Left lung (tissue), 10 donors: ENCODE results near the gene CLPTM1L. TPM values are rescaled to one million over a fixed set of nuclear protein-coding genes. Genes with fewer than 3 reads are reported as not detected.

Experiments
- ATAC-seq: fragments of 200-7000 bp; cut with Tn5 transposase; one replicate; pipeline ENCODE4 v1.9.1; 2020; ENCODE audit warnings: moderate library complexity
- DNase-seq, 4 donors: peaks; one replicate each; pipeline ENCODE4 v3.0.0-alpha.2; 2013 to 2020
- H3K27ac ChIP-seq, 2 donors: fragments of 200-600 bp; sonication (generic) in 1 of 2; one replicate each; pipeline versions ENCODE4 v1.5.0 to v1.8.0; 2020 to 2021
- H3K27me3 ChIP-seq, 2 donors: fragments of 200-600 bp; sonication (generic) in 1 of 2; one replicate each; pipeline versions ENCODE4 v1.5.0 to v1.8.0; 2020 to 2021
- H3K36me3 ChIP-seq, 2 donors: fragments of 200-600 bp; sonication (generic) in 1 of 2; one replicate each; pipeline versions ENCODE4 v1.5.0 to v1.8.0; 2020 to 2021
- H3K4me1 ChIP-seq, 2 donors: fragments of 200-600 bp; one replicate each; pipeline ENCODE4 v1.8.0; 2021
- H3K4me3 ChIP-seq, 2 donors: fragments of 200-600 bp; sonication (generic) in 1 of 2; one replicate each; pipeline versions ENCODE4 v1.5.0 to v1.8.0; 2020 to 2021; ENCODE audit warnings: mild to moderate bottlenecking in 1 of 2
- H3K9me3 ChIP-seq, 2 donors: fragments of 200-600 bp; sonication (generic) in 1 of 2; one replicate each; pipeline versions ENCODE4 v1.5.0 to v1.8.0; 2020 to 2021
- CTCF ChIP-seq, 2 donors: fragments of 200-600 bp; sonication (generic) in 1 of 2; IDR thresholded peaks; one replicate each; pipeline versions ENCODE4 v1.5.0 to v1.8.0; 2021; ENCODE audit warnings: antibody characterized with exemption in 2 of 2
- intact Hi-C, 2 donors: fragments of 100-400 bp; cut with DNase I; formaldehyde crosslinking; loops; one replicate each; pipeline versions ENCODE4 v1.11.2 to v1.14.2; 2022
- polyA plus RNA-seq, 6 donors: library from polyadenylated mRNA; unstranded; fragments of 120-200 nt; gene quantifications; one replicate each; pipeline ENCODE4 v1.2.1, GENCODE V29; 2013; ENCODE audit not compliant: insufficient read length in 6 of 6
- total RNA-seq, 2 donors: library from RNA; stranded (reverse); fragmentation: NEBNext Ultra II Directional; extraction: Animal tissue kit (Norgen Biotek cat#: 25700); gene quantifications; one replicate each; pipeline ENCODE4 v1.2.1, GENCODE V29; 2021
- donor health status: DM: no; HTN: yes; CAD: no.
- donor health status: DM: no; HTN: no; CAD: no.

The CLPTM1L gene
- total and polyA plus RNA-seq, 8 donors = 90.4 to 171 (median 99.4) TPM

- peaks cover 4 to 20% of the 10 kb centered on the region in 2 donors for H3K4me1 ChIP-seq
- H3K27me3 ChIP-seq = peaks cover 0 to 6% of the 10 kb centered on the region in 2 donors
- no peak for TF ChIP-seq CTCF (IDR thresholded peaks at IDR 0.05)
- intact Hi-C loops = no loop called here
- H3K36me3 ChIP-seq = peaks cover 0 to 41% of the 10 kb centered on the region in 2 donors
- no peaks in the 10 kb centered on the region for H3K9me3 ChIP-seq
- H3K4me3 ChIP-seq = no peak overlapping the region
- peak overlapping the region; percentile 58 to 63 for H3K27ac ChIP-seq
- DNase-seq = peak in 3 of 4 donors; percentile 75 to 84 (median 80)
- ATAC-seq = peak; percentile 93
Observed at GRCh38 chr5:1315709-1316587, 29.0 kb downstream of the CLPTM1L start.

GRCh38 chr5:1315018-1315708 is 29.7 kb downstream of the CLPTM1L start:
- no peak for TF ChIP-seq CTCF (IDR thresholded peaks at IDR 0.05)
- Histone ChIP-seq H3K4me3 (no peak overlapping the region), H3K4me1 (peaks cover 4 to 20% of the 10 kb centered on the region in 2 donors), H3K9me3 (no peaks in the 10 kb centered on the region), H3K27me3 (peaks cover 0 to 8% of the 10 kb centered on the region in 2 donors), H3K27ac (peak overlapping the region in 1 of 2 donors; percentile 50), H3K36me3 (peaks cover 0 to 33% of the 10 kb centered on the region in 2 donors)
- ATAC-seq = no peak
- no peak for DNase-seq
- intact Hi-C loops = no loop called here

DNA sequence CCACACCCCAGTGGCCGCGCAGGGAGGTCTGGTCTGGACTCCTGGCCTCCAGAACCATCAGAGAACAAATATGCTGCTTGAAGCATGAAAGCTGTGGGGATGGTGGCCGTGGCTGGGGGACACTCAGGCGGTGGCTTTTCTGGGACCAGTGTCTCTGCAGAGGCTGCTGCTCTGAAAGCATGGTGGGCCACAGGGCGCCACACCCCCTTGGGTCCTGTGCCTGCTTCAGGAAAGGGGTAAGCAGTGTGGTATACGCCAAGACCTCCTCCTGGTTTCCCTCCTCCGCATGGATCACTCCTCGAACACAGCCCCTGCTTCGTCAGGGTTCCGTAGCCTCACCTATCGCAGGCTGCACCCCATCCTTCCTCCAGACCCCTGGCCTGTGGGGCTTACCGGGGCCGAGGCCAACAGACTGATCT is 30.3 kb downstream of the CLPTM1L start:
- Histone ChIP-seq H3K4me3 (no peak overlapping the region), H3K27ac (no peak overlapping the region), H3K27me3 (peaks cover 0 to 13% of the 10 kb centered on the region in 2 donors), H3K36me3 (peaks cover 0 to 27% of the 10 kb centered on the region in 2 donors), H3K4me1 (peaks cover 4 to 20% of the 10 kb centered on the region in 2 donors), H3K9me3 (no peaks in the 10 kb centered on the region)
- TF ChIP-seq CTCF (IDR thresholded peaks at IDR 0.05) = no peak
- ATAC-seq = no peak
- intact Hi-C loops = no loop called here
- DNase-seq = peak in 1 of 4 donors; percentile 65

- DNase-seq (no peak), ATAC-seq (no peak)
- peaks cover 0 to 17% of the 10 kb centered on the region in 2 donors for H3K27me3 ChIP-seq
- intact Hi-C loops = no loop called here
- H3K4me1 ChIP-seq = peaks cover 4 to 20% of the 10 kb centered on the region in 2 donors
- no peak for TF ChIP-seq CTCF (IDR thresholded peaks at IDR 0.05)
- H3K4me3 ChIP-seq = no peak overlapping the region
- peaks cover 0 to 14% of the 10 kb centered on the region in 2 donors for H3K36me3 ChIP-seq
- H3K9me3 ChIP-seq = no peaks in the 10 kb centered on the region
- H3K27ac ChIP-seq = no peak overlapping the region
Observed at GRCh38 chr5:1312993-1313833, 31.7 kb downstream of the CLPTM1L start.
